Activated naive CD4-positive, alpha-beta T cell treated with anti-CD3 and anti-CD28 coated beads, Interleukin-2, amount 50 U/mL, for 16 hours (primary cell): ENCODE data around the gene DOCK10.

Experiments used
- DNase-seq: peaks from one replicate; pipeline ENCODE4 v3.0.0-alpha.2; 2020

The DOCK10 gene

DNA sequence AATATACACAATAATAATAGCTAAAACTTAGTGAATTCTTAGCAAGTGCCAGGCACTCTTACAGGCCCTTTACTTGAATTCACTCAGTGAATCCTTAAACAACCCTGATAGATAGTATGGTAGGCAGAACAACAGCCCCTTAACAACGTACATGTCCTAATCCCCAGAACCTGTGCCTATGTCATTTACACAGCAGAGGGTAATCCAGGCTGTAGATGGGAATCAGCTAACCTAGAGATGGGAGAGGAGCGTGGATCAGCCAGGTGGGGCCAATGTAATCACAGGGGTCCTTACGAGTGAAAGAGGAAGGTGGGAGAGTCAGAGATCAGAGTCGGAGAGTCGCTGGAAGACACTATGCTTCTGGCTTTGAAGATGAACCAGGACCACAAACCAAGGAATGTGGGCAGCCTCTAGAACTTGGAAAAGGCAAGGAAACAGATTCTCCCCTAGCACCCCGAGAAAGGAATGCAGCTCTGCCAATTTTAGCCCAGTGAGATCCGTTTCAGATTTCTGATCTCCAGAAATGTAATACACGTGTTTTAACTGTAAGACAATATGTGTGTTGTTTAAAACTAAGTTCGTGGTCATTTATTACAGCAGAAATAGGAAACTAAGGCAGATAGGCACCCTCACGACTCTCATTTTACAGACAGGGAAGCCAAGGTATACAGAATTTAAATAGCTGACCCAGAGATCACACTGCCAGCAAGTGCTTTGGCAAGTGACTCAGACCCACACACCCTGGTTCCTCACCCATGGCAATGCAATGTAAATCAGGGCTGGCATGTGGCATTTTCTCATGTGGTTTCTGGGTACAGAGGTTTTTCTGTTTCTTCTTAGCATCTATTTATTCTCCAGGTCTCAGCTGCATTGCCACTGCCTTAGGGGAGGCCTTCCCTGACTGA is 68.9 kb downstream of the DOCK10 start:
- DNase-seq, result no peak

DNA sequence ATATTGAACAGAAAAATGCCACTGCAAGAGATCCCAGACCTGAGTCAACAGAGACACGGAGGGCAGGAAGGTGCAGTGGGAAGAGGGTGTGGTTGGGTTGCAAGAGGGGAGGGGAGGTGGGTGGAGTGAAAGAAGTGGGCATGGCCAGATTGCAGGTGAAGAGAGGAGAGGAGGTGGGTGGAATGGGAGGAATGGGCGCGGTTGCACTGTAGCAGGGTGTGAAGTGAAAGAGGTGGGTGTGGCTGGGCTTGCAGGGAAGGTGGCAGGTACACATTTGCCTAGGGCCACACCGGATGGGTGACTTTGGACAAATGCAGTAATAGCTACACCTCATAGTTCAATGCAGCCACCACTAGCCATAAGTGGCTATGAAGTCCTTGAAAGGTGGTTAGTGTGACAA is 71.1 kb downstream of the DOCK10 start:
- DNase-seq, result no peak

DNA sequence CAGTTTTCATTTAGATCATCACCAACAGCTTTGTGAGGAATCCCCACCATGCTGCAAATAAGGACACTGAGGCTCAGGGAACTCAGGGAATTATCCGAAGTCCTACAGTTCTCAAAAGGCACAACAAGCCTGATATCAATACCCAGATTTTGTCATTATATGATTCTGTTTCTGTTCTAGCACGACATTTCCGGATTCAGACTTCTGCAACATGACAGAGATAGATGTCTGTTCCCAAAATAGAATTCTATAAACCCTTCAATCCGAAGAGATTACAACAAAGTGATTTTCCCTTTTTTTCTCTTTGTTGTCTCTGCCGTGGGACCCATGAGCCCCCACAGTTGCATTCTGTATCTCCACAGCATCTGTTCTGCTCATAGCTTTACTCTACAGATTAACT is 72.0 kb downstream of the DOCK10 start:
- DNase-seq, result no peak

DNA sequence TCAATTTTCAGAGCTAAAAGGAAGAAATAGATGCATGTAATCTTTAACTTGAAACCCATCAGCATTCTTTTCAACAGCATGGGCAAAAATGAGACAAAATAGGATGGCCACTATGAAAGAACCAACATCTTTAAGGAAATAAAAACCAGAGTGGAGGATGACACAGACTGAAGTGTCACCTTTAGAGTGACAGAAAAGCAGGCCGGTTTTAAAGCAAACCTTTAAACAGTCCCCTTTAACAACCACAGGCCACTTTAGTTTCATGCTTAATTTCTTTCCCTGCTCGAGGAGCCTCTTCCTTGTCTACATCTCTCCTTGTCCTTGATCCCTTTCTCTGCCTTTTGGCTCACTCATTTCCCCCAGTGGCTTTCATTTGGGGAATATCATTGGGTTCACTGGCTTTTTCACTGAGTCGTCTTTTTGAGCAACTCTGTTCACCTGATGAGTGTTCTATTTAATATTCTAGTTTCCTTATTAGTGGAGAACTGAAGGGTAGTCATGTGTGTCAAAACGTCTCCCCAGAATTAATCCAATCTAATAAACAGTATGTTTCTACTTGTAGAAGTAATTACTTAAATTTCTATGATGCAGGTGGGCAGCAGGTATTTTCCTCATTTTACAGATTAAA is 72.5 kb downstream of the DOCK10 start:
- no peak for DNase-seq

DNA sequence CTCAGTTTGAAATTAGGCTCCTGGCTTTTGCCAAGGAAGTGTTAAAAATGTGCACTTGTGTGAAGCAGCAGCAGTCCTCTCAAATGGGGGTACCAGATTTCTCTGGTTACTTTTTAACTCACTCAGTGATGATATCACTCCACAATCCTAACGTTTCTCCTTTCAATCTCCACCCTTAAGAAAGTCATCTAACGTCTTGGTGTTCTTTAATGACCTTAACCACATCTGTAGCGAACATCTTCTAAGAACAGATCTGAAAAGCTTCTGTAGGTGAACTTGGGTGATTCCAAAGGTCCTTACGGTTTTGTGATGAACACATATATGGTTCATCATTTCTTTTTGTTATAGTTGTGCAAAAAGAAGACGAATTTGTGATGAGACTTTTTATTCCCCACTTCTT is 73.2 kb downstream of the DOCK10 start:
- no peak for DNase-seq

DNA sequence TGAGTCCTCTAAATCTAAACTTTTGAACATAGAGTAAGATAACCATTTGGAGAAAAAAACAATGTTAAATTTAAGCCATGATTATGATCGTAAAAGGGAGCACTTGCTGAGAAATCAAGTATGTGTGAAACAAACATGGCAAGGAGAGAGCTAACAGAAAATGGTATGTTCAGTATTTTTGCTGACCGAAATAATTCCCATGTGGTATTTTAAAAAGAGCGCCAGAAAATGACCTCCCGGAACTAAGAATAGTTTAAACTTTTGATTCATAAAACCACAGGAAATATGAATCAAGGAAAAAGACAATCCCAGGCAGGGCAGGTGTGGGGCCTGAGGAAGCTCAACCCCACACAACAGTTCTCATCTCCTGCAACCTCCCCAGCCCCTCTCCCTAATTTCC is 74.2 kb downstream of the DOCK10 start:
- DNase-seq, result no peak

DNA sequence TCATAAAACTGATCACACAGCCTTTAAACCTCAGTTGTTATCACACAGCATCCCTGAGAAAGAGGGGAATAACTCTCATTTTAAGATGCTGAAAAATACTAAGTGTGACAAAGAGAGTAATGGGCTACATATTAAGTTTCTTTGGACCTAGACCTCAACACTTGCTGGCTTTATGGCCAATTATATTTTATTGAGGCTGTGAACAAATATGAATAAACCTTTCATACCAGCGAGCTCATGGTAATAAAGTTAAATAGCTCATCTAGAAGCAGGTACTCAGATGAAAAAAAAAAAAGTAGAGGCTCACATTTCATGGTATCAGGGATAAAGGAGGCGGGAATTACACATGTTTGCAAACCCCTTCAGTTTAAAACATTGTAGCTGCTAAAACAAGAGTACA is 75.7 kb downstream of the DOCK10 start:
- no peak for DNase-seq

DNA sequence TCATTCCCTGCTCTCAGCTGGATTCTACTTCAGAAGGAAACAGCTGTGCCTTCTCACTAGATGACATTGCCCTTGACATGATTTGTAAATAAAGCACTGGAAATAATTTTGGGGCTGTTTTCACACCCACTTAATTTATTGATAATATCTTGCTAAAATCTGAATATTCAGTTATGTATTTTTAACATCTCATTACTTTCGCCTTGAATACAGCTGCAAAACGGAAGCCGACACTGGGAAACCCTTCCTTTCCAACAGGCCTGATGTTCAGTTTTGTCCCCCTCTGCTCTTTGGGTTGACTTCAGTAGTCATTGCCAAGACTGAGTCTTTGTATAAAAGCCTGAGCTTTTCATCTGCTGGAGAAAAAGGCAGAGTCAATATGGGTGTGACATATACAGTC is 82.7 kb downstream of the DOCK10 start:
- no peak for DNase-seq

DNA sequence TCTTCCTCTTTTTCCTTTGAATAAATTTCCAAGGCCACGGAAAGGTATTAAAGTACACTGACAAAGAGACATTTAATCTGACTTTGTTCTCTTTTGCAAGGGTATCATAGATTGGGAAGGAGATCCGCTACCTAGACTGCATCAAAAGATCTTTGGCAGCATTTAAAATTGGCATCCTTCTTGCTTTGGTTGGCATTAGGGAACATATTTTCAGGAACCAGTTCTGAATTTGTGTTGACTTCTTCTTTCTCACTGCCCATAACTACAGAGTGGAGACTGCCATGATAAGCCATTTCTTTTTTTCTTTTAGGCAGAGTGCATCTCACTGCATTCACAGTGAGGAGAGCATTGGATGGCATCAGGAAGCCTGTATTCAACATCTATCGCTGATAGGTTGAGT is 83.4 kb downstream of the DOCK10 start:
- DNase-seq, result no peak

DNA sequence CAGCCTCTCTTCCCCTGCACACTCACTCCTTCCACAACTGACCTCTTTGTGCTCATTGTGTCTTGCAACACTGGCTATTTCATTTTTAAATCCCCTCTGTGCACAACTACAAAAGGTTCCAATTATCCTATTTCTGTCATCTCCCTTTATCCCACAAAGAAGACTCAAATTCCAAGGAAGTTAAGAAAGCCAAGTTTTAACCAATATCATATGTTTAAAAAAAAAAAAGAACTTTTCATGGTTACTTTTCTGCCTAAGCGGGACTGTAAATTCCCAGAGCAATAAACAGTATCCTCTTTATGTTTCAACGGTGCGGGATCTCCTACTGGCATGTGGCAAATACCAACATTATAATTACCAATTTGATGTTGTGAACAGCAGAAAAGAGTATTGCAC is 83.8 kb downstream of the DOCK10 start:
- no peak for DNase-seq

DNA sequence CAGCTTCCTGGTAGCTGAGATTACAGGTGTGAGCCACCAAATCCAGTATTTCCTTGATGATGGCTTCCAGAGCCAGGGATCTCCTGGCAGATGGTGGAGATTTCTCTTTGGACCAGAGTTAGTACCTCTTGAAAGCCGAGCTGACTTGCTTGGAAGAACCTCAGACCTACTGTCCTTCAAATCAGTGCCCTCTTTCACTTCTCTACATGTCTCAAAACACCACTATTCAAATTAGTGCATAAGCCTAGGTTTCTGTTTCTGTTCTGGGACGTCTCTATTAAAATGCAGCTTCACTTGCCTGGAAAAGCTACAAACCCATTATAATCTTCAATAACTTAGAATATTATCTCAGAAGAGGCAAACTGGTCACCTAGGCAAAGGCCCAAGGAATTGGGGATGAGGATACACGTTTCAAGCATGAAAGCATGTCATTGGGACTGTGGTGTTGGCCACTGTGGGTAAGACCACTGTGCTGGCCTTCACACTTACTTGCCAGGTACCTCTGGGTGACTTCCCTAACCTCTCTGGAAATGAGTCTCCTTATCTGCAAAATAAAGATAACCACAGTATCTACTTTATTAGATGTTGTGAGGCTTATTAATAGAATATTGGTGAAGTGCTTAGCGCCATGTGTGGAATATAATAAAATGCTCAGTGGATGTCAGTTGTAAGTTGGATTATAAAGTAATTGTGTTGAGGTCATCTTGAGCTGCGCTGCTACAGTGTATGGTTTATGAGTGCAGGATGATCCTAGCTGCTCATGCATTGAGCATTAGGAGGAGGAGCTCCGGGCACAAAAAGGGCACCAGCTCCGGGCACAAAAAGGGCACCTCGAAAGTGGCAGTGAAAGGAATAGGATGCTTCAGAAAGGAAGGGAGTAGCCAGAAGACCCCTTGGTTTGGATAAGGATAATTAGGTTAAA is 84.5 kb downstream of the DOCK10 start:
- DNase-seq, result no peak

DNA sequence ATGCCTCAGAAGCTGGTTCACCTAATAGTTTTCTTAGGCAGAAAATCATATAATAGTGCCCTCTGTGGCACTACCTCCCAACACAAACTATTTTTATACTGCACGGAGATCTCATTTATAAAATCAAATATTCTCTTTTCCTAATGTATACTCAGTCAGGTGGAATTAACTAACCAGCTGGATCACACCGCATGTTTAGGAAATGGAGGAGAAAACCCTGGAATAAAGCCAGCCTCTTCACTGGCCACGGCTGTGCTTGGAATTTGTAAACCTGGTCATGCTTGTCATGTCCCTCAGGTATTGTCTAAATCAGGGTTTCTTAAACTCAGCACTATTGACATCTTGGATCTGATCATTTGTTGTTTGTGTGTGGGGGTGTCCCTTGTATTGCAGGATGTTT is 85.6 kb downstream of the DOCK10 start:
- DNase-seq, result no peak

DNA sequence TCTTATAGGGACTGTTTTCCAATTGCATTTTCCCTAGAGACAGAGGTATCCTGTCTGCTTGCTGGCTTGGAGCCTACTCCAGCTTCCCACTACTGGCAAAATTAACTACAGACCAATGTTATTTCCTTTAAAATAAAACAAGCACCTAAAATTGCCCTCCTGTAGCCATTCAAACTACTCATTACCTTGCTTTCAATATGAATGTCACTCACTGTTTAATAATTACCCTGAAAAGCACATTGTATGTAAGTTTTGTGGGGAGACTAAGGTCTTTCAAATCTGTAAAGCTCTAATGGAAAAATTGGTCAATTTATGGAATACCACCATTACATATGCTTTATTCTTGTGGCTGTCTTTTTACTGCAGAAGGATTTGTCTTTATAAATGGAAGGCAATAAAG is 87.3 kb downstream of the DOCK10 start:
- no peak for DNase-seq

DNA sequence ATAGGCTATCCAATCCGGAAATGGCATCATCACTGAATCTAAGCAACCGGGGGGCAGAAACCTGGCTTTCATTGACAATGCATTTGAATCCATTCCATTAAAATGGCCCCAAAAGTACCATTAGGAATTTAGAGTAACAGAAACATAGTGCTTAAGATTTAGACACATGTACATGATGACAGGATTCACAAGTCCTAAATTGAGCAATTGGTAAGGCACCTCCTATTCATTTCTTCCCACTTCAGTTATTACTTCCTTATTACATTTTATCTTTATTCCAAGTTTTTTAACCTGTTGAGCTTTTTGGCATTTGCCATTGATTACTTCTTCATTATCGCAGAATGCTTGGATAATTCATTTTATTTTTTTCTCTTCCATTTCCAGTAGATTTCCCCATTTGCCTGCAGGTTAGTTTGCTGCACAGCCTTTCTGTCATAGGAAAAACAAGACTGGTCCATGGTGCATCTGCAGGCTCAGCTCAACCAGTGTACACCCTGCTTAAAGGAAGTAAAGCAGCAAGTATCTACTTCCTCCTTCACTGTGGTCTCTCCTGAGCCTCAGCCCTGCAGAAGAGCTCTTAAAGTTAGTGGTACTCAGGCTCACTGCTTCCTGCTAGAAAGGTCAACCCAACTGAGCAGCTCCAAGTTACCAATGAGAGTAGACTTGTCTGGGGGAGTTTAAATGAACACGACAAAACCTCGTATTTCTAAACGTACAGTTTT is 89.2 kb downstream of the DOCK10 start:
- no peak for DNase-seq

DNA sequence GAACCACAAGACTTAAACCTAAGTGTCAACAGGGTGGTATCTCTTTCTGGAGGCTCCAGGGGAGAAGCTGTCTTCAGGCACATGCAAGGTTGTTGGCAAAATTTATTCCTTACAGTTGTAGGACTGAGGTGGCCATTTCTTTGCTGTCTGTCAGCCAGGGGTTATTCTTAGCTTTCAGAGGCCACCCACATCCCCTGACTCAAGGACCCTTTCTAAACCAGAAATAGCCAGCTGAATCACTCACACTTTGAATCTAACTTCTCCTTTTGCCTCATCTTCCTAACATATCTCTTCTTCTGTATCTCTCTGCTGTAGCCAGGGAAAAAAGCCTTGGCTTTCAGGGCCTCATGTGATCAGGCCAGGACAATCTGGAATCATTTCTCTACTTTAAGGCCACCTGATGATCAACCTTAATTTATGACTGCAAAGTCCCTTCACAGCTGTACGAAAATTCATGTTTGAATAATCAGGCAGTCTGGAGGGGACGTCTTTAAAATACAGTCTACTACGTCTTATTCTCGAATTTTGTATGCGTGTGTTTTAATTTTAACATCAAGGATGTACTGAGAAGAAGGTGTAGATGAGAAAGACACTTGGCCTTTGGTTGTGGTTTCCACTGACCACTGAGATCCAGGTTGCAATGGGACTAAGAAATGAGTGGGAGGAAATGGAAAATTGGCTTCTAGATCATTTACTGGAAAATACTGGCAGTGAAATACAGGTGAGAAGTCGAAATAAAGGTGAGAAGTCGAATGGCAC is 90.4 kb downstream of the DOCK10 start:
- peak; percentile 41 for DNase-seq

DNA sequence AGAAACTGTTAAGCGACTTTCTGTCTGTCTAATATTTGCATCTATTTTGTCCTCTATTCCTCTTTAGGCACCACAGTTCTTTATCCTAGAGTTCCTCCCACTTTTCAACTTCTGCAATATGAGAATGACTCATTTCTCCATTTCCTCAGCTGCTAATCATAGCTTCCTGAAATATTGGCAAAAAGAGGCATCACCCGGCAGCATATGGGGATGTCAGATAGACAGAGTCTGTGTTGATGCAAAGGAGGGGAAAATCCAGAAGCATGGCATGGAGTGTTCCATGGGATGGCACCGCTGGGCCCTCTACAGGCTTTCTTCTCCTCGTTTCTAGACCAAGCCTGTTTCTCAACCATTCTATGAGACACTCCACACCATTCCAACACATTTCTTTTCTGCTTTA is 93.4 kb downstream of the DOCK10 start:
- no peak for DNase-seq

DNA sequence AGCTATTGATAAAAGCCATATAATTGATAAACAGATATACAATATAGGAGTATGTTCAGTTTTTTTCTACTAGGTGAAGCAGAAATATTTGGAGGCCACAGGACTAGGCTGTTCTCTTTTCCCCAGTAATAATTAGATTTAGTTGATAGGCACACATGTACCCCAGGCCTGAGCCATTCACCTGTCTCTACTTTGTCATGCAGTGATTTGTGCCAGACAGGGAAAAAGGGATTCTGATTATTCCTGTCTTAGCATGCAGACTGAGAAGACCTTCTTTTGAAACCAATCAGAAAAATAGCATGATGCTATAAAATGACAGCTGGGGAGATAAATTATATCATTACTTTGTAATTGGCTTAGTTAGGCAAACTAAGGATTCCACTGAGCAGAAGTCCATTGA is 94.3 kb downstream of the DOCK10 start:
- DNase-seq, result no peak

DNA sequence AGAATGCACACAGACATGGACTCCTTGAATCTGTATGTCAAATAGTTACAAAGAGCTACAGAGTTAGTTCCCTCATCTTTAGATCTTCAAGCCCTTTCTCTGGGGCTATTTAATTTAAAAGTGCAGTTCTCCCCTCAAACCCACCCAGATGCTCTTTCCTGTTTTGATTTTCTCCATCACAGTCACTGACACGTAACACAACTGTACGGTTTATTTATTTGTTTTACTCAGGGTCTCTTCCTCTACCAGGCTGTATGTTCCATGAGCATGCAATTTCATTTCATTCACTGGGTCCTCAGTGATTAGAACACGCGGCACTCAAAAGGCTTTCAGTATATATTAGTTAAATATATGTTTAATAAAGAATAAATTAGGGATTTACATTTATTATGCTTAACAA is 94.7 kb downstream of the DOCK10 start:
- DNase-seq, result no peak

DNA sequence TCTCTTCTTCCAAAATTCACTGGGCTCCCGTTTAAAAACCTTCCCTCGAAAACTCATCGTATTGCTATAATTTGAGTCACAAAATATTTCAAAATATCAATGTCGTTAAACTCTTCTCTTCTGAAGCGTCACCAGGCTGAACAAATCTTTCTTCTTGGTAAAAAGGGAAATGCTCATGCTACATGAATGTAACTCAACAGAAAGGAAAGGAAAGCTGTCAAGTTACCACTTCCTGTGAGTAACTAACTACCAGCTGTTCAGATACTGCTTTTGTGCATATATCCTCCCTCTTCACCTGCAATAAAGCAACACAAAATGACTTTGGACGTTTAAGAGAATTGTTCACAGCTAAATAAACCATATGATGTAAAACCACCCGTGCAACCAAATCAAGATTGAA is 95.4 kb downstream of the DOCK10 start:
- no peak for DNase-seq

DNA sequence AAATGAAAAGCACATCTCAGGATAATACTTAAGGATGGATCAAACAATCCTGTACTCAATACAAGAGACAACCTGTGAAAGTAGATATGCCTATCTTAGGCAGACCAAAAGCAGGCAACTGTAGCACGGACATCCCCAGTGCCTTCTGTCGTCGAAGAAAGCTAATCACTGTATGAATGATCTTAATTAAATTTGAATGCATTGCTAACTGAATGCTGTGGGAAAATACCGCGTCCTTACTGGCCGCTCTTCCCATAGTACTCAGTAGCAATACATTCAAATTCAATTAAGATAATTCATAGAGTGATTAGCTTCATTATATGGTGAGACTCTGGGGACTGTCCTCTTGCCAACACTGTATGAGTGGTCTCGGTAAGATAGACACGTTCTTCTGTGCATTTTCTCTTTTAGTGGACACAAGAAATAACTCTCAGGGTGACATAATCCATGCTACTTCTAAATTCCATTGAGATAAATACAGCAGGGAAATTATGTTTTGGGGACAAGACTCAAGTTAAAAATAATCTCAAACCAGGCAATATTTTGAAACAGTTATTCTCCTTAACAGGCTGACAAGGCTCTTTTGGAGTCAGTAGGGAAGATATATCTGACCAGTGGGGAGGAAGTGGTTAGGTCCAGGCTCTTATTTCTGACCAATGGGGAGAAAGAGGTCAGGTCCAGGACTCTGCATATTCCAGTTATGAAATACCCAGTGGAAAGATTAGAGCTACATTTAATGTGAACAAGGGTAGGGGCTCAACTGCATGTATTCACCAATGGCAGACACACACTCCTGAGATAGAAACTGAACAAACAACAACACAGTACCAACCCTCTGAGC is 97.3 kb downstream of the DOCK10 start:
- no peak for DNase-seq

DNA sequence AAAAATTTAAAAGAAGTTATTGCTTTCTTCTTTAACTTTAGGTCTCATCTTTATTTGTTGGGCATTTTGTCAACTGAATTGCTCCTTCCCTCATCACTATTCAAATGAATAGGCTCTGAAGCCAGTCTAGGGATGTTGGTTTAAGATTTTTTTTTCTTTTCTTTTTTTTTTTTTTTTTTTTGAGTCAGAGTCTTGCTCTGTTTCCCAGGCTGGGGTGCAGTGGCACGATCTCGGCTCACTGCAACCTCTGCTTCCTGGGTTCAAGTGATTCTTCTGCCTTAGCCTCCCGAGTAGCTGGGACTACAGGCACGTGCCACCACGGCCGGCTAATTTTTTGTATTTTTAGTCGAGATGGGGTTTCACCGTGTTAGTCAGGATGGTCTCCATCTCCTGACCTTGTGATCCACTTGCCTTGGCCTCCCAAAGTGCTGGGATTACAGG is 98.6 kb downstream of the DOCK10 start:
- peak; percentile 53 for DNase-seq
